NB4 (cell line): ENCODE measurements around the gene PKP1.

ENCODE experiments used
- DNase-seq: peaks from one replicate; pipeline ENCODE4 v3.0.0; 2010; ENCODE audit warnings: low read depth
- H3K4me3 ChIP-seq: one replicate; pipeline ENCODE4 v1.5.1; 2011; ENCODE audit warnings: mild to moderate bottlenecking, low read depth, low read length, moderate library complexity
- MYC ChIP-seq: IDR thresholded peaks from 2 replicates; pipeline ENCODE4 v1.6.1; 2011; ENCODE audit warnings: low read depth, low read length
- POLR2A ChIP-seq: IDR thresholded peaks from 2 replicates; pipeline ENCODE4 v1.6.1; 2011; ENCODE audit warnings: mild to moderate bottlenecking; ENCODE audit not compliant: insufficient read length; ENCODE audit errors: extremely low read depth
- TF ChIP-seq, protein P1 (sequence below): IDR thresholded peaks from 2 replicates; pipeline ENCODE4 v1.6.1; 2011; ENCODE audit warnings: low read depth, low read length
- TF ChIP-seq, protein P2 (sequence below): IDR thresholded peaks from one replicate; pipeline ENCODE4 v1.5.1; 2012; ENCODE audit warnings: low read depth, low read length

PKP1 gene

GRCh38 chr1:201332616-201333335 lies 49.5 kb downstream of the PKP1 start:
- H3K4me3 ChIP-seq: no peak overlapping the region
- TF ChIP-seq MYC (no peak), POLR2A (no peak)
- TF ChIP-seq, protein P1, sequence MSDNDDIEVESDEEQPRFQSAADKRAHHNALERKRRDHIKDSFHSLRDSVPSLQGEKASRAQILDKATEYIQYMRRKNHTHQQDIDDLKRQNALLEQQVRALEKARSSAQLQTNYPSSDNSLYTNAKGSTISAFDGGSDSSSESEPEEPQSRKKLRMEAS: no peak
- TF ChIP-seq, protein P2, sequence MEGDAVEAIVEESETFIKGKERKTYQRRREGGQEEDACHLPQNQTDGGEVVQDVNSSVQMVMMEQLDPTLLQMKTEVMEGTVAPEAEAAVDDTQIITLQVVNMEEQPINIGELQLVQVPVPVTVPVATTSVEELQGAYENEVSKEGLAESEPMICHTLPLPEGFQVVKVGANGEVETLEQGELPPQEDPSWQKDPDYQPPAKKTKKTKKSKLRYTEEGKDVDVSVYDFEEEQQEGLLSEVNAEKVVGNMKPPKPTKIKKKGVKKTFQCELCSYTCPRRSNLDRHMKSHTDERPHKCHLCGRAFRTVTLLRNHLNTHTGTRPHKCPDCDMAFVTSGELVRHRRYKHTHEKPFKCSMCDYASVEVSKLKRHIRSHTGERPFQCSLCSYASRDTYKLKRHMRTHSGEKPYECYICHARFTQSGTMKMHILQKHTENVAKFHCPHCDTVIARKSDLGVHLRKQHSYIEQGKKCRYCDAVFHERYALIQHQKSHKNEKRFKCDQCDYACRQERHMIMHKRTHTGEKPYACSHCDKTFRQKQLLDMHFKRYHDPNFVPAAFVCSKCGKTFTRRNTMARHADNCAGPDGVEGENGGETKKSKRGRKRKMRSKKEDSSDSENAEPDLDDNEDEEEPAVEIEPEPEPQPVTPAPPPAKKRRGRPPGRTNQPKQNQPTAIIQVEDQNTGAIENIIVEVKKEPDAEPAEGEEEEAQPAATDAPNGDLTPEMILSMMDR: no peak

DNA sequence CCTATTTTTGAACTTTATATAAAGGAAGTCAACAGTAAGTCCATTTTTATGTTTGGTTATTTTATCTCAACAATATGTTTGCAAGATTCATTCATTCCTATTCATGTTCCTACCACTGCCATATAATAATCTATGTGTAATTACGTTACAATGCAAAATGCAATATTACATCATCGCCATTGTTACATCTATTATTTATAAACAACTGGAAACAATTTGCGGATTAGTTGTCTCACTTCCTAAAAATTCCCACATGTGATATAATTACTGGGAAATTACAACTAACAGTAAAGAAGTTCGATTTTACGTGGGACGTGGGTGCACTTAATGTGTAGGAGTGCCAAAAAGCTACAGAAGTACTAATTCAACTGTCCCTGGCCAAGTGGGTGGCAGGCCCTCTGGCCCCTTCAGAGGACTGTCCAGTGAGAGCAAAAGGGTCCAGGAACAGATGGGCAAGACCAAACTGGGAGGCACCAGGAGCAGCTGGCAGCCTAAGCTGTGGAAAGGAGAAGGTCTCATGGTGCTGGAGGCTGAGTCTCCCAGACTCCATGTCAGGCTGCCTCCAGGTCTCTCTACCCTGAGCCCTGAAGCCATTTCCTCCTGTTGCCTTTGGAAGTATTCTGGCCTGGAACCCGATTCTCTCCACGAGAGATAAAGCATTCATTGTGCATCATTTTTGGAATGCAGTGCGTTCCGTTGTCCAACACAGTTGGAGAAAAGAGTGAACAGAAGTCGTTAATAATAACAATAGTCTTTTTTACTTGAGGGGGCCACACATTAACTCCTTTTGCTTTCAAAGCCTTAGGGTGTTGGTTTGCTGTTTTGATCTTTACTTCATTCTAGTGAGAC lies 51.2 kb downstream of the PKP1 start:
- DNase-seq: no peak
- TF ChIP-seq POLR2A (no peak), MYC (no peak)
- TF ChIP-seq, protein P2: no peak
- TF ChIP-seq, protein P1: no peak
- no peak overlapping the region for H3K4me3 ChIP-seq

More at GRCh38 chr1:201332616-201333335, 49.5 kb downstream of the PKP1 start:
- DNase-seq: no peak

DNA sequence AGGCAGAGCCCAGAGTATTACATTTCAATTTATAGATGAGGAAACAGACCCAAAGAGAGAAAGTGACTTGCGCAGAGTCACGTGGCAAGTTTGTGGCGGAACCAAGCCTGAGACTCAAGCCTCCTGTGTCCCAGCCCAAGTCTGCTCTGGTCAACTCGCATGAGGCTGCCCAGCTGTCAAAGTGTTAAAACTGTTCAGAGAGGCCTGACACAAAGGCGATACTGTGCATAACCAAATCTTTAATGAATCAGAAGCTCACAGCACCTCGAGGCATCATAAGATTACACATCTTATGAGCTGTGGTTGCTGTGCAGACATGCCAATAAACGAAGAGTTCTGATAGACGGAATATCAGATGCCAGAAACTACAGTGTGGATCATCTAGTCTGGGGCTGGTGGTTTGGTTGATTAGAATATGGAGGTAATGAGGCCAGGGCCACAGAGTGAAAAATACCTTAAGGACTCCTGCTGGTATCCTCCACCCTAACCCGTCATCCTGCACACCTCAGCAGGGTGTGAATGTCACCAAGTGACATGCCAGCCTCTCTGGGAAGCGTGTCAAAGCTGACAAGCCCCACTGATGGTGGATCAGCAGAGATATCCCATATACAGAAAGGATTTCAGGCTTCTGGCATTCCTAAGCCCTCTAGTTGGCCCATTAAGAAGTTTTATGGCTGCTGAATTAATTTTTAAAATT lies 52.0 kb downstream of the PKP1 start:
- no peak overlapping the region for H3K4me3 ChIP-seq
- DNase-seq: no peak
- TF ChIP-seq, protein P2: no peak
- TF ChIP-seq MYC (no peak), POLR2A (no peak)
- TF ChIP-seq, protein P1: no peak

GRCh38 chr1:201335901-201336300 lies 52.6 kb downstream of the PKP1 start:
- TF ChIP-seq, protein P2: no peak
- no peak for TF ChIP-seq POLR2A
- TF ChIP-seq, protein P1: no peak
- TF ChIP-seq MYC: no peak
- no peak overlapping the region for H3K4me3 ChIP-seq
- no peak for DNase-seq

- no peak for DNase-seq
- TF ChIP-seq, protein P1: no peak
- TF ChIP-seq MYC: no peak
- no peak for TF ChIP-seq POLR2A
- TF ChIP-seq, protein P2: no peak
- H3K4me3 ChIP-seq: no peak overlapping the region
Measured at GRCh38 chr1:201336711-201337450, 53.6 kb downstream of the PKP1 start.
